ENCODE data around the gene HAO2. TPM values are rescaled to one million over a fixed set of nuclear protein-coding genes. Genes with fewer than 3 reads are reported as not detected.

The HAO2 gene
- total RNA-seq, 1 donor from 2014 or later: not detected

GRCh38 chr1:119438761-119439160 lies 70.2 kb downstream of the HAO2 start:
- TF ChIP-seq EZH2 (IDR thresholded peaks at IDR 0.05; ENCODE audit: insufficient read depth, low read length): no peak
- TF ChIP-seq, protein P1, sequence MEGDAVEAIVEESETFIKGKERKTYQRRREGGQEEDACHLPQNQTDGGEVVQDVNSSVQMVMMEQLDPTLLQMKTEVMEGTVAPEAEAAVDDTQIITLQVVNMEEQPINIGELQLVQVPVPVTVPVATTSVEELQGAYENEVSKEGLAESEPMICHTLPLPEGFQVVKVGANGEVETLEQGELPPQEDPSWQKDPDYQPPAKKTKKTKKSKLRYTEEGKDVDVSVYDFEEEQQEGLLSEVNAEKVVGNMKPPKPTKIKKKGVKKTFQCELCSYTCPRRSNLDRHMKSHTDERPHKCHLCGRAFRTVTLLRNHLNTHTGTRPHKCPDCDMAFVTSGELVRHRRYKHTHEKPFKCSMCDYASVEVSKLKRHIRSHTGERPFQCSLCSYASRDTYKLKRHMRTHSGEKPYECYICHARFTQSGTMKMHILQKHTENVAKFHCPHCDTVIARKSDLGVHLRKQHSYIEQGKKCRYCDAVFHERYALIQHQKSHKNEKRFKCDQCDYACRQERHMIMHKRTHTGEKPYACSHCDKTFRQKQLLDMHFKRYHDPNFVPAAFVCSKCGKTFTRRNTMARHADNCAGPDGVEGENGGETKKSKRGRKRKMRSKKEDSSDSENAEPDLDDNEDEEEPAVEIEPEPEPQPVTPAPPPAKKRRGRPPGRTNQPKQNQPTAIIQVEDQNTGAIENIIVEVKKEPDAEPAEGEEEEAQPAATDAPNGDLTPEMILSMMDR (IDR thresholded peaks at IDR 0.05; ENCODE audit: insufficient read depth, low read depth, low read length): no peak
- no peaks in the 10 kb centered on the region for H3K4me1 Mint-ChIP-seq (ENCODE audit: low read depth, unreplicated experiment)
- FAIRE-seq (no peak), DNase-seq (ENCODE audit: low read depth) (no peak)
- H3K36me3 Mint-ChIP-seq (ENCODE audit: low read depth, unreplicated experiment): no peaks in the 10 kb centered on the region
- Histone ChIP-seq H4K20me1 (ENCODE audit: insufficient read depth, low read length) (no peaks in the 10 kb centered on the region), H3K79me2 (ENCODE audit: insufficient read depth, low read length) (no peaks in the 10 kb centered on the region), H3K36me3 (ENCODE audit: insufficient read depth, low read length) (no peaks in the 10 kb centered on the region), H3K4me3 (ENCODE audit: insufficient read depth, low read depth, low read length) (no peak overlapping the region), H3K4me1 (ENCODE audit: insufficient read depth, low read length) (no peaks in the 10 kb centered on the region), H3K9me3 (ENCODE audit: insufficient read depth, low read depth, low read length) (no peaks in the 10 kb centered on the region), H3K9ac (ENCODE audit: low read length) (no peak overlapping the region), H2AFZ (ENCODE audit: low read depth, low read length) (no peak overlapping the region), H3K4me2 (ENCODE audit: low read length) (no peak overlapping the region), H3K27me3 (ENCODE audit: insufficient read depth, low read length) (no peaks in the 10 kb centered on the region), H3K27ac (ENCODE audit: low read depth, low read length) (no peak overlapping the region)
- no peak overlapping the region for H3K4me3 Mint-ChIP-seq (ENCODE audit: unreplicated experiment)
- H3K27me3 Mint-ChIP-seq (ENCODE audit: low read depth, unreplicated experiment): peaks cover 17% of the 10 kb centered on the region
- peaks cover 3% of the 10 kb centered on the region for H3K9me3 Mint-ChIP-seq (ENCODE audit: unreplicated experiment)
- no peak overlapping the region for H3K27ac Mint-ChIP-seq (ENCODE audit: unreplicated experiment)

- no peak overlapping the region for H3K27ac Mint-ChIP-seq (ENCODE audit: unreplicated experiment)
- H2AFZ ChIP-seq (ENCODE audit: low read depth, low read length): no peak overlapping the region
- H3K9me3 ChIP-seq (ENCODE audit: insufficient read depth, low read depth, low read length): no peaks in the 10 kb centered on the region
- no peak for DNase-seq (ENCODE audit: low read depth)
- H3K4me2 ChIP-seq (ENCODE audit: low read length): no peak overlapping the region
- no peak for FAIRE-seq
- no peaks in the 10 kb centered on the region for H3K27me3 ChIP-seq (ENCODE audit: insufficient read depth, low read length)
- no peaks in the 10 kb centered on the region for H3K36me3 ChIP-seq (ENCODE audit: insufficient read depth, low read length)
- H3K4me1 ChIP-seq (ENCODE audit: insufficient read depth, low read length): no peaks in the 10 kb centered on the region
- H3K27ac ChIP-seq (ENCODE audit: low read depth, low read length): no peak overlapping the region
- no peaks in the 10 kb centered on the region for H3K4me1 Mint-ChIP-seq (ENCODE audit: low read depth, unreplicated experiment)
- no peak for TF ChIP-seq EZH2 (IDR thresholded peaks at IDR 0.05; ENCODE audit: insufficient read depth, low read length)
- TF ChIP-seq, protein P1 (IDR thresholded peaks at IDR 0.05; ENCODE audit: insufficient read depth, low read depth, low read length): no peak
- no peaks in the 10 kb centered on the region for H3K36me3 Mint-ChIP-seq (ENCODE audit: low read depth, unreplicated experiment)
- H3K9me3 Mint-ChIP-seq (ENCODE audit: unreplicated experiment): peaks cover 3% of the 10 kb centered on the region
- H3K27me3 Mint-ChIP-seq (ENCODE audit: low read depth, unreplicated experiment): peaks cover 21% of the 10 kb centered on the region
- H3K4me3 Mint-ChIP-seq (ENCODE audit: unreplicated experiment): no peak overlapping the region
- H3K79me2 ChIP-seq (ENCODE audit: insufficient read depth, low read length): no peaks in the 10 kb centered on the region
- H3K9ac ChIP-seq (ENCODE audit: low read length): no peak overlapping the region
- H4K20me1 ChIP-seq (ENCODE audit: insufficient read depth, low read length): no peaks in the 10 kb centered on the region
- H3K4me3 ChIP-seq (ENCODE audit: insufficient read depth, low read depth, low read length): no peak overlapping the region
Measured at GRCh38 chr1:119440721-119441307, 72.2 kb downstream of the HAO2 start.

DNA sequence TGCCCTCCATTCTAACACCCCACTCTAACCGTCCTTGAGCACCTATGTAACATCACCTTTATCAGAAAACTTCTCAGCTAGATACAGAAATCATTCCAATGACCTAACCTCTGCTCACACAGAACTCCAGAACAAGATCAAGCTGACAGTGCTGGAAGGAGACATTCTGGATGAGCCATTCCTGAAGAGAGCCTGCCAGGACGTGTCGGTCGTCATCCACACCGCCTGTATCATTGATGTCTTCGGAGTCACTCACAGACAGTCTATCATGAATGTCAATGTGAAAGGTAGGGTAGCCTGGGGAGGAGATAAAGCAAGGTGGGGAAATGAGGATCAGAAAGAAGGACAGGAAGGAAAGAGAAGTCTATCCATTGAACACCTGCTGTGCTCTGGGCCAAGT lies 74.2 kb downstream of the HAO2 start:
- no peak overlapping the region for H3K4me3 ChIP-seq (ENCODE audit: insufficient read depth, low read depth, low read length)
- no peaks in the 10 kb centered on the region for H3K4me1 ChIP-seq (ENCODE audit: insufficient read depth, low read length)
- H3K4me2 ChIP-seq (ENCODE audit: low read length): no peak overlapping the region
- no peaks in the 10 kb centered on the region for H3K36me3 ChIP-seq (ENCODE audit: insufficient read depth, low read length)
- peaks cover under 1% of the 10 kb centered on the region for H3K9me3 Mint-ChIP-seq (ENCODE audit: unreplicated experiment)
- no peaks in the 10 kb centered on the region for H3K9me3 ChIP-seq (ENCODE audit: insufficient read depth, low read depth, low read length)
- H3K4me1 Mint-ChIP-seq (ENCODE audit: low read depth, unreplicated experiment): no peaks in the 10 kb centered on the region
- H3K79me2 ChIP-seq (ENCODE audit: insufficient read depth, low read length): no peaks in the 10 kb centered on the region
- TF ChIP-seq, protein P1 (IDR thresholded peaks at IDR 0.05; ENCODE audit: insufficient read depth, low read depth, low read length): no peak
- no peak for TF ChIP-seq EZH2 (IDR thresholded peaks at IDR 0.05; ENCODE audit: insufficient read depth, low read length)
- H3K27me3 Mint-ChIP-seq (ENCODE audit: low read depth, unreplicated experiment): peaks cover 34% of the 10 kb centered on the region
- no peaks in the 10 kb centered on the region for H3K36me3 Mint-ChIP-seq (ENCODE audit: low read depth, unreplicated experiment)
- no peak overlapping the region for H3K4me3 Mint-ChIP-seq (ENCODE audit: unreplicated experiment)
- DNase-seq (ENCODE audit: low read depth) (no peak), FAIRE-seq (no peak)
- H2AFZ ChIP-seq (ENCODE audit: low read depth, low read length): no peak overlapping the region
- H3K9ac ChIP-seq (ENCODE audit: low read length): no peak overlapping the region
- H3K27ac ChIP-seq (ENCODE audit: low read depth, low read length): no peak overlapping the region
- no peaks in the 10 kb centered on the region for H3K27me3 ChIP-seq (ENCODE audit: insufficient read depth, low read length)
- H4K20me1 ChIP-seq (ENCODE audit: insufficient read depth, low read length): no peaks in the 10 kb centered on the region
- H3K27ac Mint-ChIP-seq (ENCODE audit: unreplicated experiment): no peak overlapping the region
